ENCODE results near the gene SIX3.

Gene SIX3

DNA sequence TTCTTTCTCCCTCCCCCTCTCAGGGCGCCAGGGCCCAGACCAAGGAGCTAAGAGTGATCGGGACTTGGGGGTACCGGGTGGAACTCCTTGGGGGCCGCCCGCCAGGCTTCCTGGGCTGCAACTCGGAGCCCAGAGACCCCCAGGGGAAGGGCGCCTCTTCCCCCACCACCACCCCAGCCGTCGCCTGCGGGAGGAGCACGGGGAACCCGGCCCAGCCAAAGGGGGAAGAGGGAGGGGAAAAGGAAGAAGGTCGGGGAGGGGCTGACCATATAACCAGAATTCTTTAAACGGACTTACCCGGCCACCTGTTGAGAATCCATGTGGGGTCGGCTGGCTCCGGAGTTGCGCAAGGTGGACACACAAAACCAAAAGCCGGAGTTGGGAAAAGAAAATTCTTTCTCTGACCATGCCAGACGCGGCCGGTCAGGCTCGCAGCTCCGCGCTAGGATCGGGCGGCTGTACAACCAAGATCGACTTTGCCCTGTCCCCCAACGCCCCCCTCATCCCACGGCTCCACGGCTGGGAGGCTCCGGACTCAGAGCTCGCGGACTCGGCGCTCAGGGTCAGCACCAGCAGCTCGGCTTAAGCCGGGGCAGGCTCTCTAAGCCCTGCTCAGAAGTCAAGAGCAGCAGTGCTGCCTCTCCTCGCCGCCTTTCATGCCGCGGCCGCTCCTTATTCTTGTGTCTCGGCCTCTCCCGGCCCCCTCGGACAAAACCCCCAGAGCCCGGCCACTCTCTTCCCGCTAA, 6.3 kb upstream of the SIX3 start:
- H3K4me2 ChIP-seq (ENCODE audit: low read length): no peak overlapping the region
- no peaks in the 10 kb centered on the region for H3K9me3 ChIP-seq (ENCODE audit: insufficient read depth, low read length)
- no peak overlapping the region for H3K9ac ChIP-seq (ENCODE audit: low read length)
- no peaks in the 10 kb centered on the region for H3K36me3 ChIP-seq (replicated peaks; ENCODE audit: low read depth, low read length)
- H3K4me1 ChIP-seq (ENCODE audit: low read length): no peaks in the 10 kb centered on the region
- no peaks in the 10 kb centered on the region for H4K20me1 ChIP-seq (ENCODE audit: insufficient read depth, low read length)
- H3K27ac ChIP-seq (ENCODE audit: low read length): no peak overlapping the region
- no peaks in the 10 kb centered on the region for H3K79me2 ChIP-seq (ENCODE audit: low read length)
- H2AFZ ChIP-seq (ENCODE audit: low read depth, low read length): no peak overlapping the region
- no peak overlapping the region for H3K4me3 ChIP-seq (ENCODE audit: low read length)
- TF ChIP-seq, protein P1, sequence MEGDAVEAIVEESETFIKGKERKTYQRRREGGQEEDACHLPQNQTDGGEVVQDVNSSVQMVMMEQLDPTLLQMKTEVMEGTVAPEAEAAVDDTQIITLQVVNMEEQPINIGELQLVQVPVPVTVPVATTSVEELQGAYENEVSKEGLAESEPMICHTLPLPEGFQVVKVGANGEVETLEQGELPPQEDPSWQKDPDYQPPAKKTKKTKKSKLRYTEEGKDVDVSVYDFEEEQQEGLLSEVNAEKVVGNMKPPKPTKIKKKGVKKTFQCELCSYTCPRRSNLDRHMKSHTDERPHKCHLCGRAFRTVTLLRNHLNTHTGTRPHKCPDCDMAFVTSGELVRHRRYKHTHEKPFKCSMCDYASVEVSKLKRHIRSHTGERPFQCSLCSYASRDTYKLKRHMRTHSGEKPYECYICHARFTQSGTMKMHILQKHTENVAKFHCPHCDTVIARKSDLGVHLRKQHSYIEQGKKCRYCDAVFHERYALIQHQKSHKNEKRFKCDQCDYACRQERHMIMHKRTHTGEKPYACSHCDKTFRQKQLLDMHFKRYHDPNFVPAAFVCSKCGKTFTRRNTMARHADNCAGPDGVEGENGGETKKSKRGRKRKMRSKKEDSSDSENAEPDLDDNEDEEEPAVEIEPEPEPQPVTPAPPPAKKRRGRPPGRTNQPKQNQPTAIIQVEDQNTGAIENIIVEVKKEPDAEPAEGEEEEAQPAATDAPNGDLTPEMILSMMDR (IDR thresholded peaks at IDR 0.05; ENCODE audit: low read depth, low read length): no peak
- TF ChIP-seq EZH2phosphoT487 (IDR thresholded peaks at IDR 0.05; ENCODE audit: low read depth): no peak
- H3K27me3 ChIP-seq (ENCODE audit: low read depth, low read length): no peaks in the 10 kb centered on the region

DNA sequence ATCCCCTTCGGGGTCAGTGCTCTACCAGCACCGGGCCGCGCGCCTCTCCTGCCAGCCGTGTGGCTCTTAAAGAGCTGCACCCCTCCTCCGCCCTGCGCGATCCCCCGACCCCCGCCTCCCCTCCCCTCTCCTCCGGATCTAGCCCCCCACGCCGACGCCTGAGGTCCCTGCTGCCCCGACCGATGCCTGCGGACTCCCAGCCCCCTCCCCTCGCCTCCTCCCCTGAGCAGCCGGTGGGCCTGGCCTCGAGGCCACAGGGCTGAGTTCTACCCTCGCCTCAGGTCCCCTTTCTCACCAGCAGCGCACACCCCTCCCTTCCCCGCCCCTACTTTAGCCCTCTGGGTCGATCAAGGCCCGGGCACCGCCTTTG, 5.8 kb upstream of the SIX3 start:
- H3K27me3 ChIP-seq (ENCODE audit: low read depth, low read length): no peaks in the 10 kb centered on the region
- no peaks in the 10 kb centered on the region for H3K9me3 ChIP-seq (ENCODE audit: insufficient read depth, low read length)
- H4K20me1 ChIP-seq (ENCODE audit: insufficient read depth, low read length): no peaks in the 10 kb centered on the region
- H2AFZ ChIP-seq (ENCODE audit: low read depth, low read length): no peak overlapping the region
- H3K4me3 ChIP-seq (ENCODE audit: low read length): no peak overlapping the region
- no peaks in the 10 kb centered on the region for H3K4me1 ChIP-seq (ENCODE audit: low read length)
- TF ChIP-seq EZH2phosphoT487 (IDR thresholded peaks at IDR 0.05; ENCODE audit: low read depth): no peak
- TF ChIP-seq, protein P1 (IDR thresholded peaks at IDR 0.05; ENCODE audit: low read depth, low read length): no peak
- H3K27ac ChIP-seq (ENCODE audit: low read length): no peak overlapping the region
- H3K4me2 ChIP-seq (ENCODE audit: low read length): no peak overlapping the region
- no peak overlapping the region for H3K9ac ChIP-seq (ENCODE audit: low read length)
- no peaks in the 10 kb centered on the region for H3K79me2 ChIP-seq (ENCODE audit: low read length)
- H3K36me3 ChIP-seq (replicated peaks; ENCODE audit: low read depth, low read length): no peaks in the 10 kb centered on the region

DNA sequence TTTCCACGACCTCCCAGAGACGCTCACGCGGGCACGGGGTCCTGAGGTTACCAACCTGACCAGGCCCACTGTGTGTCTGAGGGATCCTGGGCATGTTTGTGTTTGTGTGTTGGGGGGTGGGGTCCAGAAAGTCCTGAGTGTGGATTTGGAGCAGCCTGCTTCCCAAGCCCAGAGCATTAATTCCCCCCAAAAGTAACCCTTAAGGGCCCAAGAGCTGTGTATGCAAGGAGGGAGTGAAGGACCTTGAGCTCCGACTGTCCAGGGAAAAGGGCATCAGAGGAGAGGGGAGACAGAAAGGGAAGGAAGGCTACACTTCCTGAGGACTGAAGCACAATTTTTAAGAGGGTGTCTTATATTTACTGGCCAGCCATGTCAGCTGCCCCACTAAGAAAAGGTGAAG, 5.2 kb upstream of the SIX3 start:
- H3K36me3 ChIP-seq (replicated peaks; ENCODE audit: low read depth, low read length): no peaks in the 10 kb centered on the region
- no peaks in the 10 kb centered on the region for H3K9me3 ChIP-seq (ENCODE audit: insufficient read depth, low read length)
- no peak overlapping the region for H3K27ac ChIP-seq (ENCODE audit: low read length)
- no peaks in the 10 kb centered on the region for H3K4me1 ChIP-seq (ENCODE audit: low read length)
- H3K27me3 ChIP-seq (ENCODE audit: low read depth, low read length): no peaks in the 10 kb centered on the region
- H4K20me1 ChIP-seq (ENCODE audit: insufficient read depth, low read length): no peaks in the 10 kb centered on the region
- H3K79me2 ChIP-seq (ENCODE audit: low read length): no peaks in the 10 kb centered on the region
- H3K9ac ChIP-seq (ENCODE audit: low read length): no peak overlapping the region
- H3K4me3 ChIP-seq (ENCODE audit: low read length): no peak overlapping the region
- H3K4me2 ChIP-seq (ENCODE audit: low read length): no peak overlapping the region
- no peak for TF ChIP-seq EZH2phosphoT487 (IDR thresholded peaks at IDR 0.05; ENCODE audit: low read depth)
- TF ChIP-seq, protein P1 (IDR thresholded peaks at IDR 0.05; ENCODE audit: low read depth, low read length): no peak
- no peak overlapping the region for H2AFZ ChIP-seq (ENCODE audit: low read depth, low read length)

DNA sequence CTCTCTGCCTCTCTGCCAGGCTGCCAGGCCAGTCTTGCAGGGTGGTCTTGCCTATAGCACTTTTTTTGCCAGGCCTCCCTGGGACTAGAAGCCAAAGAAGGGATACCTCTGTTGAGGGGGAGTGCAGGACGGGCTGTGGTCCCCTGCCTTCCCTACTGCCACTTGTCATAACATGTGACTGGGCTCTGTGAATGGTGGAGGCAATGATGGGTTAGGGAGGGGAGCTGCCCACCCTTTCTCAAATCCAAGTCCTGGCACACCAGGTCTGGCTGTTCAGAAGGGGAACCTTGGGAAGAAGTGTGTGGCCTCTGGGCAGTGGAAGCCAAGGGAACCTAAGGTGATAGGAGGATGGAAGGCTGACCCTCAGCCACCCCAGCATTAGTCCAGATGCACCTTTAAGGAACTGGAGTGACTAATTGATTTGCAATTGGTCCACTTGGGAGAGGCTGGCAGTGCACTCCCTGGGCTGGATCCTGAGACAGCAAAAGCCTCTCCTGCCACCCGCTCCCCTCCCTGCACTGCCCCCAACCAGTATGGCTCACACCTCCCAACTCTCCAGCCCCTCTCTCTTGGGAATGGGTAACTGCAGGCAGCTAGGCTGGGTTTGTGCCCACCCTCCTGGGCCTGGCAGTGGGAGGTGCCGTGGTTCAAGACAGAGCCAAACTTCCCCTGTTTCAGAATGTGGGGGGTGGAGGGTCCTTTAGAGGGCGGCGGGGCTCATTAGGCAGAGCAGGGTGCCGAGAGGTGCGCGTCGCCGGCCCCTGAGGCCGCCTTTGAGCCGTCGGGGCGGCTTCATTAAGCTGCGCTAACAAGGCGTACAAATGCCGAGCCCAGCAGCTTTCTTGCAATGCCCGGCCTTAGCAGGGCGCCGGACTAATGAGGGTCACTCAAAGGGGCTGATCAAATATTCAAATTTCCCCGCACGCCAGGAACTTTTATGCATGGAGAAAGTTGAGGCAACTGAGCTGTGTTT, 4.5 kb upstream of the SIX3 start:
- no peak overlapping the region for H2AFZ ChIP-seq (ENCODE audit: low read depth, low read length)
- H3K27me3 ChIP-seq (ENCODE audit: low read depth, low read length): no peaks in the 10 kb centered on the region
- no peak overlapping the region for H3K4me2 ChIP-seq (ENCODE audit: low read length)
- H3K27ac ChIP-seq (ENCODE audit: low read length): no peak overlapping the region
- H3K9me3 ChIP-seq (ENCODE audit: insufficient read depth, low read length): no peaks in the 10 kb centered on the region
- no peaks in the 10 kb centered on the region for H3K4me1 ChIP-seq (ENCODE audit: low read length)
- H3K4me3 ChIP-seq (ENCODE audit: low read length): no peak overlapping the region
- H3K36me3 ChIP-seq (replicated peaks; ENCODE audit: low read depth, low read length): no peaks in the 10 kb centered on the region
- no peak overlapping the region for H3K9ac ChIP-seq (ENCODE audit: low read length)
- H4K20me1 ChIP-seq (ENCODE audit: insufficient read depth, low read length): no peaks in the 10 kb centered on the region
- TF ChIP-seq EZH2phosphoT487 (IDR thresholded peaks at IDR 0.05; ENCODE audit: low read depth): no peak
- TF ChIP-seq, protein P1 (IDR thresholded peaks at IDR 0.05; ENCODE audit: low read depth, low read length): no peak
- no peaks in the 10 kb centered on the region for H3K79me2 ChIP-seq (ENCODE audit: low read length)

Data from OCI-LY3 (cell line).